Trophoblast cell (in vitro differentiated cells and primary cell): Measurements from ENCODE around the gene CDH22.

Experiments used
- DNase-seq, 2 donors: peaks; one replicate each; pipeline ENCODE4 v3.0.0-alpha.2; 2016
- H2AFZ ChIP-seq: 2 replicates; pipeline ENCODE4 v1.6.1; 2013; ENCODE audit warnings: low read length, moderate library complexity, mild to moderate bottlenecking; ENCODE audit not compliant: insufficient read depth, poor library complexity
- H2AK5ac ChIP-seq: 2 replicates; pipeline ENCODE4 v1.6.1; 2013; ENCODE audit warnings: mild to moderate bottlenecking, low read length
- H2BK120ac ChIP-seq: 2 replicates; pipeline ENCODE4 v1.6.1; 2013; ENCODE audit warnings: low read length, mild to moderate bottlenecking, moderate library complexity; ENCODE audit not compliant: insufficient read depth, poor library complexity
- H2BK12ac ChIP-seq: 2 replicates; pipeline ENCODE4 v1.6.1; 2013; ENCODE audit warnings: mild to moderate bottlenecking, low read length, moderate library complexity
- H2BK5ac ChIP-seq: 2 replicates; pipeline ENCODE4 v1.6.1; 2013; ENCODE audit warnings: low read length, low read depth, moderate library complexity, mild to moderate bottlenecking; ENCODE audit not compliant: poor library complexity
- H3K14ac ChIP-seq: 2 replicates; pipeline ENCODE4 v1.6.1; 2013; ENCODE audit warnings: mild to moderate bottlenecking, low read length
- H3K18ac ChIP-seq: 2 replicates; pipeline ENCODE4 v1.6.1; 2013; ENCODE audit warnings: mild to moderate bottlenecking, low read length
- H3K23ac ChIP-seq: 2 replicates; pipeline ENCODE4 v1.6.1; 2013; ENCODE audit warnings: low read length
- H3K27ac ChIP-seq: 2 replicates; pipeline ENCODE4 v1.5.1; 2013; ENCODE audit warnings: low read depth, mild to moderate bottlenecking, inconsistent platforms, low read length, moderate library complexity
- H3K27me3 ChIP-seq: 2 replicates; pipeline ENCODE4 v1.6.1; 2013; ENCODE audit warnings: inconsistent platforms, mild to moderate bottlenecking, low read length, moderate library complexity; ENCODE audit not compliant: insufficient read depth
- H3K36me3 ChIP-seq, 2 experiments: 1 replicate in 1 of 2; 2 replicates in 1 of 2; pipeline ENCODE4 v1.6.1; 2013; ENCODE audit warnings: low read length in 2 of 2, mild to moderate bottlenecking in 2 of 2, moderate library complexity in 1 of 2; ENCODE audit not compliant: insufficient read depth in 2 of 2, control insufficient read depth in 1 of 2
- H3K4ac ChIP-seq: 2 replicates; pipeline ENCODE4 v1.6.1; 2013; ENCODE audit warnings: low read depth, mild to moderate bottlenecking, low read length, moderate library complexity
- H3K4me1 ChIP-seq, 2 experiments: 1 replicate in 1 of 2; 2 replicates in 1 of 2; pipeline ENCODE4 v1.6.1; 2013; ENCODE audit warnings: low read length in 2 of 2, mild to moderate bottlenecking in 2 of 2, moderate library complexity in 1 of 2; ENCODE audit not compliant: insufficient read depth in 2 of 2, control insufficient read depth in 1 of 2
- H3K4me2 ChIP-seq: 2 replicates; pipeline ENCODE4 v1.6.1; 2013; ENCODE audit warnings: inconsistent platforms, mild to moderate bottlenecking, low read length, moderate library complexity
- H3K4me3 ChIP-seq: 2 replicates; pipeline ENCODE4 v1.5.1; 2013; ENCODE audit warnings: mild to moderate bottlenecking, low read depth, low read length, inconsistent platforms
- H3K79me1 ChIP-seq: one replicate; pipeline ENCODE4 v1.6.1; 2013; ENCODE audit warnings: low read length
- H3K79me2 ChIP-seq: 2 replicates; pipeline ENCODE4 v1.6.1; 2013; ENCODE audit warnings: low read length, mild to moderate bottlenecking; ENCODE audit not compliant: control insufficient read depth, insufficient read depth, poor library complexity
- H3K9ac ChIP-seq: 2 replicates; pipeline ENCODE4 v1.6.1; 2013; ENCODE audit warnings: mild to moderate bottlenecking, low read length
- H3K9me3 ChIP-seq: 2 replicates; pipeline ENCODE4 v1.6.1; 2013; ENCODE audit warnings: low read depth, mild to moderate bottlenecking, control low read depth, inconsistent platforms, low read length; ENCODE audit not compliant: insufficient read depth
- H4K12ac ChIP-seq: 2 replicates; pipeline ENCODE4 v1.6.1; 2013; ENCODE audit warnings: low read depth, mild to moderate bottlenecking, low read length, moderate library complexity
- H4K8ac ChIP-seq: 2 replicates; pipeline ENCODE4 v1.6.1; 2013; ENCODE audit warnings: low read depth, mild to moderate bottlenecking, low read length, moderate library complexity
- H4K91ac ChIP-seq: one replicate; pipeline ENCODE4 v1.6.1; 2013; ENCODE audit warnings: low read depth, mild to moderate bottlenecking, low read length, moderate library complexity
- WGBS: extraction: QIAGEN DNeasy Blood & Tissue Kit; methylation state at CpG from one replicate; pipeline ENCODE4 v1.1.7; 2013; ENCODE audit warnings: missing lambda C conversion rate; ENCODE audit not compliant: insufficient read length, insufficient coverage; ENCODE audit errors: extremely low coverage; 5-methylcytosine and 5-hydroxymethylcytosine counted together

CDH22 gene

GRCh38 chr20:46324960-46325703 lies 16.8 kb upstream of the CDH22 start:
- H2BK120ac ChIP-seq, result no peak overlapping the region
- H4K91ac ChIP-seq, result no peak overlapping the region
- no peak overlapping the region for H2BK12ac ChIP-seq
- no CpG with 5 or more reads among the region's 6 CpGs for WGBS
- no peaks in the 10 kb centered on the region for H3K36me3 ChIP-seq
- H4K8ac ChIP-seq, result no peak overlapping the region
- H3K4me1 ChIP-seq, result no peaks in the 10 kb centered on the region
- H2BK5ac ChIP-seq, result no peak overlapping the region
- H2AFZ ChIP-seq, result no peak overlapping the region
- H3K27me3 ChIP-seq, result no peaks in the 10 kb centered on the region
- peak; percentile 11 to 31 for DNase-seq
- H3K27ac ChIP-seq, result no peak overlapping the region
- H3K79me1 ChIP-seq, result no peaks in the 10 kb centered on the region
- no peak overlapping the region for H4K12ac ChIP-seq
- H2AK5ac ChIP-seq, result no peak overlapping the region
- H3K23ac ChIP-seq, result no peak overlapping the region
- no peak overlapping the region for H3K18ac ChIP-seq
- no peaks in the 10 kb centered on the region for H3K79me2 ChIP-seq
- H3K4me2 ChIP-seq, result no peak overlapping the region
- H3K4ac ChIP-seq, result no peak overlapping the region
- H3K4me3 ChIP-seq, result no peak overlapping the region
- H3K14ac ChIP-seq, result no peak overlapping the region
- no peak overlapping the region for H3K9ac ChIP-seq
- no peaks in the 10 kb centered on the region for H3K9me3 ChIP-seq

DNA sequence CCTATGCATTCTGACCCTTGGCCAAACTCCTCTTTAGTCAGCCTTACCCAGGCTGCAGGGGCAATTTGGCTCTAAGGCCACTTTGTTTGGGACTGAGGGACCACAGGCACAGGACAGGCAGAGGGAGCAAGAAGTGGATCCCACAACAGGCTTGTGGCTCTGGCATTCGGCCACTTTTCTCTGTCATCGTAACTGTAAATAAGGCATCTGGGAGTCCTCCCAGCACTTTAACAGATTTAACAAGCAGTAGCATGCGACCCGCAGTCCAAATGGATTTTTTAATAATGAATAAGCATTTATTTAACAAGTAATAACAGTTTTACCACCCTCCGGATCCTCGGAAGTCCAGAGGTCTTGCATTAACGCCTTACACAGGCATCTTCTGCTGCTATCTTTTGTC lies 16.1 kb upstream of the CDH22 start:
- no peak overlapping the region for H2BK12ac ChIP-seq
- H3K23ac ChIP-seq, result no peak overlapping the region
- no peak overlapping the region for H3K4ac ChIP-seq
- H3K4me2 ChIP-seq, result no peak overlapping the region
- no peak for DNase-seq
- no peaks in the 10 kb centered on the region for H3K4me1 ChIP-seq
- no peak overlapping the region for H3K27ac ChIP-seq
- no peak overlapping the region for H4K12ac ChIP-seq
- WGBS, result no CpG with 5 or more reads among the region's 7 CpGs
- H3K79me2 ChIP-seq, result no peaks in the 10 kb centered on the region
- H2BK120ac ChIP-seq, result no peak overlapping the region
- no peaks in the 10 kb centered on the region for H3K36me3 ChIP-seq
- H3K79me1 ChIP-seq, result no peaks in the 10 kb centered on the region
- H4K8ac ChIP-seq, result no peak overlapping the region
- H3K9ac ChIP-seq, result no peak overlapping the region
- no peak overlapping the region for H4K91ac ChIP-seq
- H2AFZ ChIP-seq, result no peak overlapping the region
- H2BK5ac ChIP-seq, result no peak overlapping the region
- no peak overlapping the region for H3K18ac ChIP-seq
- H3K14ac ChIP-seq, result no peak overlapping the region
- no peaks in the 10 kb centered on the region for H3K9me3 ChIP-seq
- H3K4me3 ChIP-seq, result no peak overlapping the region
- no peak overlapping the region for H2AK5ac ChIP-seq
- H3K27me3 ChIP-seq, result no peaks in the 10 kb centered on the region

- Histone ChIP-seq H3K79me2 (no peaks in the 10 kb centered on the region), H3K9ac (no peak overlapping the region), H3K36me3 (no peaks in the 10 kb centered on the region), H3K27me3 (no peaks in the 10 kb centered on the region), H3K4me3 (no peak overlapping the region), H3K23ac (no peak overlapping the region), H2BK5ac (no peak overlapping the region), H4K91ac (no peak overlapping the region), H3K18ac (no peak overlapping the region), H4K8ac (no peak overlapping the region), H3K14ac (no peak overlapping the region), H3K4ac (no peak overlapping the region), H3K79me1 (no peaks in the 10 kb centered on the region), H4K12ac (no peak overlapping the region), H3K9me3 (no peaks in the 10 kb centered on the region), H2BK120ac (no peak overlapping the region), H3K27ac (no peak overlapping the region), H2BK12ac (no peak overlapping the region), H3K4me1 (no peaks in the 10 kb centered on the region), H3K4me2 (no peak overlapping the region), H2AK5ac (no peak overlapping the region), H2AFZ (no peak overlapping the region)
- WGBS, result no CpG with 5 or more reads among the region's 10 CpGs
- no peak for DNase-seq
Observed at GRCh38 chr20:46323557-46323956, 15.3 kb upstream of the CDH22 start.

DNA sequence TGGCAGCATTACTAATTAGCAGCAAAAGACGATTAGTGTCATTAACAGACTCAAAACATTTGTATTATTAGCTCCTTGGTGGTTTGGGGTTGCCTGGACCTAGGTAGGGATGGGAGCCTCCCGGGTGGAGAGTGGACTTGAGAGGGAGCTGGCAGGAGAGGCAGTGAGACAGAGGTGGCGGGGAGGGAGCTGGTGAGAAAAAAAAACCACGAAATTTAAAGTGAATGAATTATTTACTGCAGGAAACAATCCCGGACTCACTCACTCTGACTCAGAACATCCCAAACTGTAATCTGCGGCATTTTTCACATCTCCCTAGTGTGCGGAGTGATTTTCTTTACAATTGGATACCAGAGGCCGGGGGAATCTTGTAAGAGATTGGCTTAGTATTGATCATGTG lies 14.3 kb upstream of the CDH22 start:
- no peaks in the 10 kb centered on the region for H3K27me3 ChIP-seq
- no peak for DNase-seq
- no peaks in the 10 kb centered on the region for H3K79me1 ChIP-seq
- H3K23ac ChIP-seq, result no peak overlapping the region
- no peak overlapping the region for H2BK120ac ChIP-seq
- H3K18ac ChIP-seq, result no peak overlapping the region
- no peak overlapping the region for H2BK12ac ChIP-seq
- no peak overlapping the region for H3K4ac ChIP-seq
- H3K36me3 ChIP-seq, result no peaks in the 10 kb centered on the region
- no peaks in the 10 kb centered on the region for H3K79me2 ChIP-seq
- H3K9ac ChIP-seq, result no peak overlapping the region
- H2AFZ ChIP-seq, result no peak overlapping the region
- H3K9me3 ChIP-seq, result no peaks in the 10 kb centered on the region
- no peak overlapping the region for H4K91ac ChIP-seq
- WGBS, result no CpG with 5 or more reads among the region's 8 CpGs
- H3K4me3 ChIP-seq, result no peak overlapping the region
- no peaks in the 10 kb centered on the region for H3K4me1 ChIP-seq
- no peak overlapping the region for H2BK5ac ChIP-seq
- no peak overlapping the region for H2AK5ac ChIP-seq
- H4K8ac ChIP-seq, result no peak overlapping the region
- no peak overlapping the region for H4K12ac ChIP-seq
- no peak overlapping the region for H3K14ac ChIP-seq
- no peak overlapping the region for H3K27ac ChIP-seq
- H3K4me2 ChIP-seq, result no peak overlapping the region
